ENCODE measurements around the gene RNF166.

DNA sequence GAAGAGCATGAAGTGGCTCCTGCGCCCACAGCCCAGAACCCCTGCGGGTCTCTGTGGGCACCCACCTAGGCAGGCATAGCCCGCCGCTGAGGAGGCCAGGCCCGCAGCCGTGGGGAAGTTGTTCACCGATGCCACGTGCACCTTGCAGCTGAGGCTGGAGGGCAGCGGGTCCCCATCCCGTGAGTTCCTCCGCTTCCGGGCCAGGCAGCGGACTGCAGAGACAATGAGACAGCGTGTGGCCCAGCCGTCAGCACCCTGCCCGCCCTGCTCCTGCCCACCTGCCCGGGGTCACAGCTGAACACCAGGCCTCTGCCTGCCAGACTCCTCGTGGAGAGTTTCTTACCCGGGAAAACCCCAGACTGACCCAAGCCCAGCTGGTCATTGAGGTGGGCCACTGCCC, 48.8 kb downstream of the RNF166 start:
- no peak for TF ChIP-seq ZNF274 (IDR thresholded peaks at IDR 0.05; ENCODE audit: low read depth, low read length)
- no peak for TF ChIP-seq SUZ12 (IDR thresholded peaks at IDR 0.05; ENCODE audit: extremely low read depth, insufficient read depth, insufficient read length)
